Measurements from ENCODE around the gene KRTAP5-8. TPM values are rescaled to one million over a fixed set of nuclear protein-coding genes. Genes with fewer than 3 reads are reported as not detected.
"Not testable (repeated sequence)": the region's sequence is repeated elsewhere in the genome, so short reads cannot be mapped to it uniquely, and the experiment has no call there.

Gene KRTAP5-8
- total and polyA plus RNA-seq, 2 experiments from 2014 or later: not detected

DNA sequence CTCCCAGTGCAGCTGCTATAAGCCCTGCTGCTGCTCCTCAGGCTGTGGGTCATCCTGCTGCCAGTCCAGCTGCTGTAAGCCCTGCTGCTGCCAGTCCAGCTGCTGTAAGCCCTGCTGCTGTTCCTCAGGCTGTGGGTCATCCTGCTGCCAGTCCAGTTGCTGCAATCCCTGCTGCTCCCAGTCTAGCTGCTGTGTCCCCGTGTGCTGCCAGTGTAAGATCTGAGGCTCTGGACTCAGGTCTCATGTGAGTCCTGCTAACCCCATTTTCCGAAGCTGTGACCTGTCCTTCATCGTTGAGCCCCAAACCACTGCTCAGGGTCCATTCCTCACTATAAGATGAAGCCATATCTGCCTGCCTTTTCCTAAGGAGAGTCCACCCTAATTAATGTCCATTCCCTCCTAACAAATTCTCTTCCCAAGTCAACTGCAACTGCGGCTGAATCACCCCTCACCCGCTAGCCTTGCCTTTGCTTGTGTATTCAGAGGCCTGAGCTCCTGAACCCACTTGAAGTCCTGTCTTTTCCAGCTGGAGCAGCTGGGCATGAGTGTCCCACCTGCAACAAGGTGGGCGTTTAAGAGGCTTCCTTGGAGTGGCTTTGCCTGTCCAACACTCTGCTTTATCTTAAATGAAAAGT is 10.1 kb upstream of the KRTAP5-8 start:
- WGBS, 2 experiments (ENCODE audit: low coverage in 1 of 2, low lambda C conversion rate in 2 of 2, missing lambda C conversion rate in 2 of 2): 52 to 54% methylated on average over 6 of the region's 6 CpGs
- in situ Hi-C loops (cut with MboI): no loop called here
- Histone ChIP-seq H3K4me1 (ENCODE audit: insufficient read depth) (no peaks in the 10 kb centered on the region), H3F3A (ENCODE audit: insufficient read depth) (no peaks in the 10 kb centered on the region), H3K27me3 (replicated peaks; ENCODE audit: insufficient read depth) (peaks cover 2% of the 10 kb centered on the region; the same call in 1 of the 2 replicates), H2AFZ (no peak overlapping the region), H3K36me3 (ENCODE audit: low read depth) (no peaks in the 10 kb centered on the region), H3K9me2 (ENCODE audit: insufficient read depth) (no peaks in the 10 kb centered on the region), H3K9ac (no peak overlapping the region), H3K4me3 (no peak overlapping the region), H3K9me3 (ENCODE audit: low read depth) (no peaks in the 10 kb centered on the region), H3K27ac (no peak overlapping the region), H3K79me2 (ENCODE audit: insufficient read depth) (no peaks in the 10 kb centered on the region), H3K4me2 (ENCODE audit: unreplicated experiment) (no peak overlapping the region), H4K20me1 (ENCODE audit: insufficient read depth) (no peaks in the 10 kb centered on the region)
- no peak for DNase-seq
- TF ChIP-seq EZH2phosphoT487 (IDR thresholded peaks at IDR 0.05; ENCODE audit: insufficient read depth, low read depth) (no peak), EZH2 (IDR thresholded peaks at IDR 0.05; ENCODE audit: insufficient read depth, poor library complexity, severe bottlenecking) (no peak)

DNA sequence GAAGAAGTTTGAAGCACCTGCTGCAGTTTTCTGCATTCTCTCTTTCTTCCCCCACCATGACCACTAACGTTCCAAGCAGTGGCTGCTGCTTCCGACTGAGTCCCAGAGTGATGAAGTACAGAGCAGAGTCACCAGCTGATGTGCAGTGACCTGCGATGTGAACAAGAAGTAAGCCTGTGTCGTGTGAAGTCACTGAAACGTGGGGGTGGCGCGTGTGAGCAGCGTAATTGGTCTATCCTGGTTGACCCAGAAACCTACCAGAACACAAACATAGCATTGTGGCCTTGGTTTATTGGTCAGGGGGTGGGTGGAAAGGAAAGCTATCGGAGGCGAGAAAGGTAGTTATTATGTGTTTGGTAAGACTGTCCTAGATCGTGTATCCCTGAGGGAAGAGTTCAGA is 7.2 kb upstream of the KRTAP5-8 start:
- H3K27ac ChIP-seq: no peak overlapping the region
- H3K4me3 ChIP-seq: no peak overlapping the region
- DNase-seq: no peak
- H3F3A ChIP-seq (ENCODE audit: insufficient read depth): no peaks in the 10 kb centered on the region
- no peaks in the 10 kb centered on the region for H3K9me3 ChIP-seq (ENCODE audit: low read depth)
- WGBS, 2 experiments (ENCODE audit: low coverage in 1 of 2, low lambda C conversion rate in 2 of 2, missing lambda C conversion rate in 2 of 2): 60 to 63% methylated on average over 11 of the region's 11 CpGs
- no peaks in the 10 kb centered on the region for H3K4me1 ChIP-seq (ENCODE audit: insufficient read depth)
- TF ChIP-seq EZH2phosphoT487 (IDR thresholded peaks at IDR 0.05; ENCODE audit: insufficient read depth, low read depth) (no peak), EZH2 (IDR thresholded peaks at IDR 0.05; ENCODE audit: insufficient read depth, poor library complexity, severe bottlenecking) (no peak)
- no peaks in the 10 kb centered on the region for H3K27me3 ChIP-seq (replicated peaks; ENCODE audit: insufficient read depth)
- no peak overlapping the region for H3K4me2 ChIP-seq (ENCODE audit: unreplicated experiment)
- no peak overlapping the region for H2AFZ ChIP-seq
- H3K79me2 ChIP-seq (ENCODE audit: insufficient read depth): no peaks in the 10 kb centered on the region
- H4K20me1 ChIP-seq (ENCODE audit: insufficient read depth): no peaks in the 10 kb centered on the region
- no peak overlapping the region for H3K9ac ChIP-seq
- in situ Hi-C loops (cut with MboI): no loop called here
- no peaks in the 10 kb centered on the region for H3K9me2 ChIP-seq (ENCODE audit: insufficient read depth)
- H3K36me3 ChIP-seq (ENCODE audit: low read depth): no peaks in the 10 kb centered on the region

DNA sequence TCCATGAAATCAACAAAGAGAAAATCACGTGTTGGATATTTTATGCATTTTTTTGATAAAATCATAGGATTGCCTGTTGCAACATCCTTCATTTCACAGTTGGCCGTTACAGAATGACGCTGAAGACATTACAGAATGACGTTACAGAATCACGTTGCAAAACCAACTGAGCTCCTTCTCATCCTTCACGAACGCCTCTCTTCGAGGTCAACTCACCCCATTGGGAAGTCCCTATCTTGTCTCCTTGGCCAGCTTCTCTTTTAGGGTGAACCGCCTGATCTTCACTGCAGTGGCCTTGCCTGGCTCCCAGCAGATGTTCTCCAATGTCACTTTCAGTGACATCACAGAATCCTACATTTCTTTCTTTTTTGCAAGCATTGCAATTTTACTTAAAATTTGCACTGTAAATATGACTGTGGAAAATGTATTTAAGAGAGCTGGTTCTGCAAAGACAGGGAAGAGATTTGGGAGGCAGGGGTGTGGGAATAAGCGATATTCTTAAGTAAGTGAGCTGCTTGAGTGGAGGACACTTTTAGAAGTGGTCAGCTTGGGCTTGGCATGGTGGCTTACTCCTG is 5.7 kb upstream of the KRTAP5-8 start:
- TF ChIP-seq EZH2 (IDR thresholded peaks at IDR 0.05; ENCODE audit: insufficient read depth, poor library complexity, severe bottlenecking) (no peak), EZH2phosphoT487 (IDR thresholded peaks at IDR 0.05; ENCODE audit: insufficient read depth, low read depth) (no peak)
- no peaks in the 10 kb centered on the region for H3K4me1 ChIP-seq (ENCODE audit: insufficient read depth)
- no peak overlapping the region for H2AFZ ChIP-seq
- H4K20me1 ChIP-seq (ENCODE audit: insufficient read depth): no peaks in the 10 kb centered on the region
- no peak overlapping the region for H3K9ac ChIP-seq
- in situ Hi-C loops (cut with MboI): no loop called here
- no peaks in the 10 kb centered on the region for H3K79me2 ChIP-seq (ENCODE audit: insufficient read depth)
- no peak overlapping the region for H3K4me2 ChIP-seq (ENCODE audit: unreplicated experiment)
- H3K27me3 ChIP-seq (replicated peaks; ENCODE audit: insufficient read depth): no peaks in the 10 kb centered on the region; the same call in 1 of the 2 replicates
- no peaks in the 10 kb centered on the region for H3K9me3 ChIP-seq (ENCODE audit: low read depth)
- no peaks in the 10 kb centered on the region for H3K9me2 ChIP-seq (ENCODE audit: insufficient read depth)
- no peak for DNase-seq
- H3K4me3 ChIP-seq: no peak overlapping the region
- no peaks in the 10 kb centered on the region for H3K36me3 ChIP-seq (ENCODE audit: low read depth)
- no peak overlapping the region for H3K27ac ChIP-seq
- no peaks in the 10 kb centered on the region for H3F3A ChIP-seq (ENCODE audit: insufficient read depth)
- 58 to 76% methylated on average over 10 of the region's 10 CpGs for WGBS, 2 experiments (ENCODE audit: low coverage in 1 of 2, low lambda C conversion rate in 2 of 2, missing lambda C conversion rate in 2 of 2)

DNA sequence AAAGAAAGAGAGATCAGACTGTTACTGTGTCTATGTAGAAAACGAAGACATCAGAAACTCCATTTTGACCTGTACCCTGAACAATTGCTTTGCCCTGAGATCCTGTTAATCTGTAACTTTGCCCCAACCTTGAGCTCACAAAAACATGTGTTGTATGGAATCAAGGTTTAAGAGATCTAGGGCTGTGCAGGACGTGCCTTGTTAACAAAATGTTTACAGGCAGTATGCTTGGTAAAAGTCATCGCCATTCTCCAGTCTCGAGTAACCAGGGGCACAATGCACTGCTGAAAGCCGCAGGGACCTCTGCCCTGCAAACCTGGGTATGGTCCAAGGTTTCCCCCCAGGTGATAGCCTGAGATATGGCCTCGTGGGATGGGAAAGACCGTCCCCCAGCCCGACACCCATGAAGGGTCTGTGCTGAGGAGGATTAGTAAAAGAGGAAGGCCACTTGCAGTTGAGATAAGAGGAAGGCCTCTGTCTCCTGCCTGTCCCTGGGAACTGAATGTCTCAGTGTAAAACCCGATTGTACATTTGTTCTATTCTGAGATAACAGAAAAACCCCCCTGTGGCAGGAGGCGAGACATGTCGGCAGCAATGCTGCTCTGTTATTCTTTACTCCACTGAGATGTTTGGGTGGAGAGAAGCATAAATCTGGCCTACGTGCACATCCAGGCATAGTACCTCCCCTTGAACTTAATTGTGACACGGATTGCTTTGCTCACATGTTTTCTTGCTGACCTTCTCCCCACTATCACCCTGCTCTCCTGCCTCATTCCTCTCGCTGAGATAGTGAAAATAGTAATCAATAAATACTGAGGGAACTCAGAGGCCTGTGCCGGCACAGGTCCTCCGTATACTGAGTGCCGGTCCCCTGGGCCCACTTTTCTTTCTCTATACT is 2.9 kb upstream of the KRTAP5-8 start:
- H3K4me3 ChIP-seq; H3K79me2 ChIP-seq (ENCODE audit: insufficient read depth); H3K27ac ChIP-seq; H3K27me3 ChIP-seq (replicated peaks; ENCODE audit: insufficient read depth); H3F3A ChIP-seq (ENCODE audit: insufficient read depth); H3K36me3 ChIP-seq (ENCODE audit: low read depth); H3K9me3 ChIP-seq (ENCODE audit: low read depth); H3K4me1 ChIP-seq (ENCODE audit: insufficient read depth); DNase-seq; H3K9ac ChIP-seq; H3K9me2 ChIP-seq (ENCODE audit: insufficient read depth); H3K4me2 ChIP-seq (ENCODE audit: unreplicated experiment); H2AFZ ChIP-seq; H4K20me1 ChIP-seq (ENCODE audit: insufficient read depth); in situ Hi-C loops (cut with MboI): not testable (repeated sequence)
- 40 to 46% methylated on average over 17 of the region's 17 CpGs for WGBS, 2 experiments (ENCODE audit: low coverage in 1 of 2, low lambda C conversion rate in 2 of 2, missing lambda C conversion rate in 2 of 2)
